ENCODE results near the gene UTY.
A peak's percentile ranks its signal among the peaks of the same experiment; 100 is the strongest.

The UTY gene

GRCh38 chrY:13479828-13480227, at the start of gene UTY:
Gene UTY, minus strand, starts transcription at chrY:13480033. Its CDS starts 368 bp downstream, at chrY:13479665.
- DNase-seq, result peak; percentile 89

GRCh38 chrY:13520474-13520873, 40.6 kb upstream of the UTY start:
- no peak for DNase-seq

- no peak for DNase-seq
These were observed 21.4 kb upstream of the UTY start for GRCh38 chrY:13501215-13501614.

GRCh38 chrY:13493737-13494136, 13.9 kb upstream of the UTY start:
- no peak for DNase-seq

- DNase-seq, result no peak
These were observed 12.6 kb upstream of the UTY start for GRCh38 chrY:13492408-13492807.

GRCh38 chrY:13488738-13489137, 8.9 kb upstream of the UTY start:
- no peak for DNase-seq

GRCh38 chrY:13479121-13479711, 617 bp downstream of the UTY start:
- DNase-seq, result peak; percentile 86

GRCh38 chrY:13478126-13478785, 1.6 kb downstream of the UTY start:
- DNase-seq, result peak; percentile 73

GRCh38 chrY:13474997-13475396, 4.8 kb downstream of the UTY start:
- DNase-seq, result no peak

- no peak for DNase-seq
These were observed 28.3 kb downstream of the UTY start for GRCh38 chrY:13451572-13451971.

GRCh38 chrY:13450596-13451130, 29.2 kb downstream of the UTY start:
- no peak for DNase-seq

GRCh38 chrY:13445566-13445965, 34.3 kb downstream of the UTY start:
- DNase-seq, result no peak

GRCh38 chrY:13443146-13443545, 36.7 kb downstream of the UTY start:
- DNase-seq, result no peak

- no peak for DNase-seq
These were observed 39.0 kb downstream of the UTY start for GRCh38 chrY:13440811-13441210.

- DNase-seq, result peak; percentile 86
These were observed 43.6 kb downstream of the UTY start for GRCh38 chrY:13435968-13436937.

- DNase-seq, result no peak
These were observed 44.4 kb downstream of the UTY start for GRCh38 chrY:13435206-13435967.

- DNase-seq, result no peak
These were observed 47.4 kb downstream of the UTY start for GRCh38 chrY:13432293-13433025.

- DNase-seq, result no peak
These were observed 50.3 kb downstream of the UTY start for GRCh38 chrY:13429551-13429950.

- no peak for DNase-seq
These were observed 56.5 kb downstream of the UTY start for GRCh38 chrY:13423281-13423732.

- DNase-seq, result no peak
These were observed 62.8 kb downstream of the UTY start for GRCh38 chrY:13416869-13417661.

- DNase-seq, result no peak
These were observed 64.3 kb downstream of the UTY start for GRCh38 chrY:13415556-13415955.
